ENCODE measurements around the gene GAB3. TPM values are rescaled to one million over a fixed set of nuclear protein-coding genes. Genes with fewer than 3 reads are reported as not detected.

The GAB3 gene
- total RNA-seq, 1 experiment from 2014 or later = 0.72 TPM

GRCh38 chrX:154734061-154734781, 16.7 kb downstream of the GAB3 start:
- Mint-ChIP-seq H3K36me3 (no peaks in the 10 kb centered on the region), H3K4me1 (peaks cover 12% of the 10 kb centered on the region), H3K27me3 (ENCODE audit: low read depth) (no peaks in the 10 kb centered on the region; the same call in 1 of the 2 replicates), H3K9me3 (no peaks in the 10 kb centered on the region), H3K27ac (no peak overlapping the region), H3K4me3 (no peak overlapping the region)
- no peak for TF ChIP-seq CBFB (CRISPR knock-in tag; IDR thresholded peaks at IDR 0.05; ENCODE audit: low read depth)
- no peak for TF ChIP-seq MAX (CRISPR knock-in tag; IDR thresholded peaks at IDR 0.05)
- no peak for TF ChIP-seq CREM (CRISPR knock-in tag; IDR thresholded peaks at IDR 0.05)
- TF ChIP-seq USF1 (CRISPR knock-in tag; IDR thresholded peaks at IDR 0.05) = no peak
- TF ChIP-seq ZNF138 (CRISPR knock-in tag; conservative IDR thresholded peaks at IDR 0.05) = no peak
- TF ChIP-seq NFATC4 (CRISPR knock-in tag; IDR thresholded peaks at IDR 0.05) = no peak
- no peak for TF ChIP-seq ZBTB21 (CRISPR knock-in tag; IDR thresholded peaks at IDR 0.05; ENCODE audit: borderline replicate concordance)
- TF ChIP-seq ZBTB43 (CRISPR knock-in tag; IDR thresholded peaks at IDR 0.05) = no peak
- TF ChIP-seq JUN (CRISPR knock-in tag; IDR thresholded peaks at IDR 0.05) = no peak
- TF ChIP-seq NR2C2 (CRISPR knock-in tag; IDR thresholded peaks at IDR 0.05) = no peak
- ATAC-seq (no peak), DNase-seq (ENCODE audit: low spot score) (no peak)
- POLR2A ChIA-PET = no interaction called here
- CTCF ChIA-PET = no interaction called here

GRCh38 chrX:154733066-154733425, 17.8 kb downstream of the GAB3 start:
- ChIA-PET POLR2A (no interaction called here), CTCF (no interaction called here)
- Mint-ChIP-seq H3K27ac (no peak overlapping the region), H3K36me3 (no peaks in the 10 kb centered on the region), H3K4me1 (peaks cover 12% of the 10 kb centered on the region), H3K9me3 (no peaks in the 10 kb centered on the region), H3K4me3 (no peak overlapping the region), H3K27me3 (ENCODE audit: low read depth) (no peaks in the 10 kb centered on the region; the same call in 1 of the 2 replicates)
- ATAC-seq (no peak), DNase-seq (ENCODE audit: low spot score) (no peak)
- TF ChIP-seq NR3C1 (CRISPR knock-in tag; conservative IDR thresholded peaks at IDR 0.05; ENCODE audit: low read depth) (no peak), FOXJ3 (CRISPR knock-in tag; IDR thresholded peaks at IDR 0.05; ENCODE audit: borderline replicate concordance) (no peak), ZNF138 (CRISPR knock-in tag; conservative IDR thresholded peaks at IDR 0.05) (no peak), PREB (CRISPR knock-in tag; IDR thresholded peaks at IDR 0.05; ENCODE audit: borderline replicate concordance) (no peak), ATF2 (CRISPR knock-in tag; IDR thresholded peaks at IDR 0.05; ENCODE audit: borderline replicate concordance, low read depth) (no peak), ZNF532 (CRISPR knock-in tag; IDR thresholded peaks at IDR 0.05; ENCODE audit: borderline replicate concordance) (no peak), ZNF281 (CRISPR knock-in tag; IDR thresholded peaks at IDR 0.05) (no peak), AFF4 (CRISPR knock-in tag; IDR thresholded peaks at IDR 0.05; ENCODE audit: borderline replicate concordance) (no peak), HMGA2 (CRISPR knock-in tag; IDR thresholded peaks at IDR 0.05) (no peak), JUN (CRISPR knock-in tag; IDR thresholded peaks at IDR 0.05) (no peak)

All from WTC11 (cell line).